ENCODE data around the gene GCN1.

GCN1 gene

DNA sequence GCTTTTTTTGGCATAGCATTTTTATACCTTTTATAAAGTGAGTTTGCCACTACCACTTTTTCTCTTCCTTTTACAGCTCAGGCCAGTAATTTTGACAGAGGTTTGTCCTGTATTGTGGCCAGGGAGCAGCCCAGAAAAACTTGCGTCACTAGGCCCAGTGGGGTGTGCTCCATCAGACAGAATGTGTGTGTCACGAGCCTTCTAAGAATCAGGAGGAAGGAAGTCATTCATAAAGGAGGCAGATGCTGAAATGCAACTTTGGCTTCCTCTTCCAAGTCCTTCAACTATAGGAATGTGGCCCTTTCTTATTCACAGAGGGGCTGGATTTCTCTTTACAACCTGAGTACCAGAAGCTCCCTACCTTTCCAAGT lies 67.9 kb downstream of the GCN1 start:
- H3K27me3 ChIP-seq (ENCODE audit: low read depth, low read length): no peaks in the 10 kb centered on the region
- no peak overlapping the region for H2AFZ ChIP-seq (ENCODE audit: low read depth, low read length)
- H3K9me3 ChIP-seq (ENCODE audit: insufficient read depth, low read length): no peaks in the 10 kb centered on the region
- H3K4me3 ChIP-seq (ENCODE audit: low read length): no peak overlapping the region
- H3K79me2 ChIP-seq (ENCODE audit: low read length): no peaks in the 10 kb centered on the region
- H3K27ac ChIP-seq (ENCODE audit: low read length): no peak overlapping the region
- H4K20me1 ChIP-seq (ENCODE audit: insufficient read depth, low read length): no peaks in the 10 kb centered on the region
- no peak overlapping the region for H3K9ac ChIP-seq (ENCODE audit: low read length)
- peaks cover 54% of the 10 kb centered on the region for H3K36me3 ChIP-seq (replicated peaks; ENCODE audit: low read depth, low read length)
- no peak for TF ChIP-seq EZH2phosphoT487 (IDR thresholded peaks at IDR 0.05; ENCODE audit: low read depth)
- TF ChIP-seq, protein P1, sequence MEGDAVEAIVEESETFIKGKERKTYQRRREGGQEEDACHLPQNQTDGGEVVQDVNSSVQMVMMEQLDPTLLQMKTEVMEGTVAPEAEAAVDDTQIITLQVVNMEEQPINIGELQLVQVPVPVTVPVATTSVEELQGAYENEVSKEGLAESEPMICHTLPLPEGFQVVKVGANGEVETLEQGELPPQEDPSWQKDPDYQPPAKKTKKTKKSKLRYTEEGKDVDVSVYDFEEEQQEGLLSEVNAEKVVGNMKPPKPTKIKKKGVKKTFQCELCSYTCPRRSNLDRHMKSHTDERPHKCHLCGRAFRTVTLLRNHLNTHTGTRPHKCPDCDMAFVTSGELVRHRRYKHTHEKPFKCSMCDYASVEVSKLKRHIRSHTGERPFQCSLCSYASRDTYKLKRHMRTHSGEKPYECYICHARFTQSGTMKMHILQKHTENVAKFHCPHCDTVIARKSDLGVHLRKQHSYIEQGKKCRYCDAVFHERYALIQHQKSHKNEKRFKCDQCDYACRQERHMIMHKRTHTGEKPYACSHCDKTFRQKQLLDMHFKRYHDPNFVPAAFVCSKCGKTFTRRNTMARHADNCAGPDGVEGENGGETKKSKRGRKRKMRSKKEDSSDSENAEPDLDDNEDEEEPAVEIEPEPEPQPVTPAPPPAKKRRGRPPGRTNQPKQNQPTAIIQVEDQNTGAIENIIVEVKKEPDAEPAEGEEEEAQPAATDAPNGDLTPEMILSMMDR (IDR thresholded peaks at IDR 0.05; ENCODE audit: low read depth, low read length): no peak
- no peak overlapping the region for H3K4me2 ChIP-seq (ENCODE audit: low read length)
- peaks cover 24% of the 10 kb centered on the region for H3K4me1 ChIP-seq (ENCODE audit: low read length)

DNA sequence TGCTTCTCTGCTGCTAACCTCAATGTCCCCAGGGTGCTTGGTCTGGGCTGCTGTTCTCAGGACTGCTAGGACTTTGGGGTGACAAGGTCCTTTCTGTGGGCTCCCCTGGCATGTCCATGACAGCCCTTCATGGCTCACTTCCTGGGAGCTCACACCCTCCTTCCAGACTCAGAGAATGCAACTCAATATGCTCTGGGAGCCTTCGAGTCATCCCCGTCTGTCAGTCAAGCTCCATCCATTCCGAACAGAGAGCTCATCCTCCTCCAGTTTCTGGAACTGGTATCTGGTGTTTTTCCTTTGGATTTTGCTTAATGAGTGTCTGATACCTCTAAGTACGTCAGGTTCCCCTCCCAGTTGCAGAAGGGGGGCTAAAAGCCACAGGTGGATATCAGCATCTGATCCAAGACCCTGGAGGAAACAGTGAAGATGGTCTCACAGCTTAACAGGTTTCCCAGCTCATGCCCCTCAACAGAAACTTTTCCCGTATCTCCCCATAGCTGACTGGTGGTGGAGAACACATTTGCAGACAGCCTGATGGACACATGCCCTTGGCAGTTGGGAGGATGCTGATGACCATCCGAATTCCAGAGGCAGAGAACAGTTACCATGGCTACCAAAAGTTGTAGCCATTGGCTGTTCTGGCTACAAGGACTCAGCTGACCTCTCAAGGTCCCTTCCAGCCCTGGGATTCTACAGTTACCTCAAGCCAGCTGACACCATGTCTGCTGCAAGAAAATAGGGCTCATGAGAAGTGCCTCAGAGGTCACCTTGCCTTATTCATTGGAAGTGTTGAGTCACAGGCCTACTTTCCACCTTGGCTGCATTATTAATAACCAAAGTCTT lies 68.5 kb downstream of the GCN1 start:
- Histone ChIP-seq H3K9ac (ENCODE audit: low read length) (no peak overlapping the region), H3K27ac (ENCODE audit: low read length) (no peak overlapping the region)
- TF ChIP-seq, protein P1 (IDR thresholded peaks at IDR 0.05; ENCODE audit: low read depth, low read length): no peak
- TF ChIP-seq EZH2phosphoT487 (IDR thresholded peaks at IDR 0.05; ENCODE audit: low read depth): no peak

DNA sequence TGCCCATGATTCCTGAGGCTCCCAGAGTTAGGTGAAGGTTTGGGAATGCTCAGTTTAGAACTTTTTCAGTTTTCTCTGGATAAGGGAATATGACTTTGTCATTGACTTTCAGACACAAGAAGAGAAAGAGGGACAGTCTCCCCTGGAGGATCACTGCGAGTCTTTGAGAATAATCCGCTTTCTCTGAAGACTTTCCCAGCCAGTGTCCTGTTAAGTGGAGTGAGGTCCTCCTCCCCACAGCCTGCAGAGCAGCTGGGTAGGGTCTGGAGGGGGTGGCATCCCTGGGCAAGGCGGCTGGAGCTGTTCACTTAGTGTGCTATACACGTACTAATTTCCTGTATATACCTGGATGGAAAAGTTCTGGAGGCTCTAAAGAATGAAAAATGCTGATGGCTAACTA lies 69.5 kb downstream of the GCN1 start:
- no peak for TF ChIP-seq EZH2phosphoT487 (IDR thresholded peaks at IDR 0.05; ENCODE audit: low read depth)
- TF ChIP-seq, protein P1 (IDR thresholded peaks at IDR 0.05; ENCODE audit: low read depth, low read length): no peak
- no peaks in the 10 kb centered on the region for H3K27me3 ChIP-seq (ENCODE audit: low read depth, low read length)
- no peaks in the 10 kb centered on the region for H3K9me3 ChIP-seq (ENCODE audit: insufficient read depth, low read length)
- H3K4me3 ChIP-seq (ENCODE audit: low read length): no peak overlapping the region
- peaks cover 4% of the 10 kb centered on the region; the same call in 1 of the 2 replicates for H3K79me2 ChIP-seq (ENCODE audit: low read length)
- H3K9ac ChIP-seq (ENCODE audit: low read length): no peak overlapping the region
- H3K27ac ChIP-seq (ENCODE audit: low read length): no peak overlapping the region
- H2AFZ ChIP-seq (ENCODE audit: low read depth, low read length): no peak overlapping the region
- no peaks in the 10 kb centered on the region for H4K20me1 ChIP-seq (ENCODE audit: insufficient read depth, low read length)
- H3K4me1 ChIP-seq (ENCODE audit: low read length): peaks cover 39% of the 10 kb centered on the region
- peaks cover 39% of the 10 kb centered on the region for H3K36me3 ChIP-seq (replicated peaks; ENCODE audit: low read depth, low read length)
- no peak overlapping the region for H3K4me2 ChIP-seq (ENCODE audit: low read length)

More for the DNA sequence above, 68.5 kb downstream of the GCN1 start:
- Histone ChIP-seq H3K4me1 (ENCODE audit: low read length) (peaks cover 30% of the 10 kb centered on the region), H3K79me2 (ENCODE audit: low read length) (no peaks in the 10 kb centered on the region; the same call in 1 of the 2 replicates), H3K9me3 (ENCODE audit: insufficient read depth, low read length) (no peaks in the 10 kb centered on the region), H4K20me1 (ENCODE audit: insufficient read depth, low read length) (no peaks in the 10 kb centered on the region), H3K4me3 (ENCODE audit: low read length) (no peak overlapping the region), H3K4me2 (ENCODE audit: low read length) (no peak overlapping the region), H2AFZ (ENCODE audit: low read depth, low read length) (no peak overlapping the region), H3K36me3 (replicated peaks; ENCODE audit: low read depth, low read length) (peaks cover 48% of the 10 kb centered on the region), H3K27me3 (ENCODE audit: low read depth, low read length) (no peaks in the 10 kb centered on the region)

DNA sequence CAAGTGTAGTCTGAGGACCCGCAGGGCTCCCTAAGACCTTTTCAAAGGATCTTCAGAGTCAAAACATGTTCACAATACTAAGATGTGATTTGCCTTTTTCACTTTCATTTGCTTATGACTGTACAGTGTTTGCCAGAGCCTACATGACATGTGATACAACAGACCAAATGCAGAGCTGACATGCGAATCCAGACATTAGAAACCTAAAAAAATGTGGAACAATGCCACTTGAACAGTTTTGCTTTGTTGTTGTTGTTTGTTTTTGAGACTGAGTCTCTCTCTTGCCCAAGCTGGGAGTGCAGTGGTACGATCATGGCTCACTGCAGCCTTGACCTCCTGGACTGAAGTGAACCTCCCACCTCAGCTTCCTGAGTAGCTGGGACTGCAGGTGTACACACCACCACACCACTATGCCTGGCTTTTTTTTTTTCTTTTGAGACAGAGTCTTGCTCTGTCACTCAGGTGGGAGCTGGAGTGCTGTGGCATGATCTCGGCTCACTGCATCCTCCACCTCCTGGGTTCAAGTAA lies 72.7 kb downstream of the GCN1 start:
- H3K27ac ChIP-seq (ENCODE audit: low read length): peak overlapping the region; percentile 47
- peaks cover 27% of the 10 kb centered on the region for H3K36me3 ChIP-seq (replicated peaks; ENCODE audit: low read depth, low read length)
- H3K4me2 ChIP-seq (ENCODE audit: low read length): peak overlapping the region; percentile 95
- H3K79me2 ChIP-seq (ENCODE audit: low read length): peaks cover 22% of the 10 kb centered on the region
- TF ChIP-seq, protein P1 (IDR thresholded peaks at IDR 0.05; ENCODE audit: low read depth, low read length): no peak
- TF ChIP-seq EZH2phosphoT487 (IDR thresholded peaks at IDR 0.05; ENCODE audit: low read depth): no peak
- H3K27me3 ChIP-seq (ENCODE audit: low read depth, low read length): no peaks in the 10 kb centered on the region
- peak overlapping the region; percentile 30; the same call in 1 of the 2 replicates for H3K9ac ChIP-seq (ENCODE audit: low read length)
- no peaks in the 10 kb centered on the region; the same call in 1 of the 2 replicates for H3K9me3 ChIP-seq (ENCODE audit: insufficient read depth, low read length)
- peak overlapping the region; percentile 65 for H3K4me3 ChIP-seq (ENCODE audit: low read length)
- no peak overlapping the region for H2AFZ ChIP-seq (ENCODE audit: low read depth, low read length)
- H4K20me1 ChIP-seq (ENCODE audit: insufficient read depth, low read length): no peaks in the 10 kb centered on the region
- H3K4me1 ChIP-seq (ENCODE audit: low read length): peaks cover 64% of the 10 kb centered on the region

All from OCI-LY3 (cell line).